Sigmoid colon (tissue), 4 donors: ENCODE data around the gene SLC9A8.

ENCODE experiments used
- CTCF ChIP-seq, 4 experiments: fragments of 450-650 bp in 3 of 4; fragments of 200-600 bp in 1 of 4; IDR thresholded peaks; one replicate each; pipeline ENCODE4 v1.5.1; 2016 to 2019; ENCODE audit warnings: antibody characterized with exemption in 4 of 4, mild to moderate bottlenecking in 3 of 4, moderate library complexity in 2 of 4
- EP300 ChIP-seq, 4 donors: sonication (generic); formaldehyde crosslinking; IDR thresholded peaks; one replicate each; pipeline ENCODE4 v1.6.1; 2017; ENCODE audit warnings: antibody characterized with exemption in 4 of 4
- POLR2A ChIP-seq, 2 donors: fragments of 450-650 bp; IDR thresholded peaks; one replicate each; pipeline ENCODE4 v1.6.1; 2016; ENCODE audit warnings: antibody characterized with exemption in 2 of 2, mild to moderate bottlenecking in 2 of 2, moderate library complexity in 2 of 2

GRCh38 chr20:49883246-49883802, 70.7 kb downstream of the SLC9A8 start:
- TF ChIP-seq POLR2A (IDR thresholded peaks at IDR 0.05) (no peak), CTCF (IDR thresholded peaks at IDR 0.05) (no peak), EP300 (IDR thresholded peaks at IDR 0.05) (no peak)
